NCI-H1417 treated with DMSO at 0.1 percent for 48 hours (cell line): ENCODE results near the gene SPO11.

Experiments
- DNase-seq: peaks from one replicate; lab custom pipeline; 2025; lab: John Stamatoyannopoulos, UW

The SPO11 gene

GRCh38 chr20:57310821-57311514, 18.6 kb upstream of the SPO11 start:
- no peak for DNase-seq

GRCh38 chr20:57312138-57312537, 17.5 kb upstream of the SPO11 start:
- no peak for DNase-seq

GRCh38 chr20:57313230-57313629, 16.4 kb upstream of the SPO11 start:
- DNase-seq = no peak

- no peak for DNase-seq
These were observed 15.7 kb upstream of the SPO11 start for GRCh38 chr20:57313951-57314350.

- DNase-seq = no peak
These were observed 14.3 kb upstream of the SPO11 start for GRCh38 chr20:57315083-57315975.

- no peak for DNase-seq
These were observed 13.6 kb upstream of the SPO11 start for GRCh38 chr20:57315976-57316480.

GRCh38 chr20:57316795-57317201, 12.8 kb upstream of the SPO11 start:
- no peak for DNase-seq

GRCh38 chr20:57317316-57317788, 12.3 kb upstream of the SPO11 start:
- DNase-seq = no peak

GRCh38 chr20:57317789-57318371, 11.7 kb upstream of the SPO11 start:
- DNase-seq = no peak

- DNase-seq = no peak
These were observed 10.0 kb upstream of the SPO11 start for GRCh38 chr20:57319584-57319983.

GRCh38 chr20:57320358-57320757, 9.2 kb upstream of the SPO11 start:
- DNase-seq = no peak

GRCh38 chr20:57321142-57321541, 8.5 kb upstream of the SPO11 start:
- no peak for DNase-seq

- DNase-seq = no peak
These were observed 7.1 kb upstream of the SPO11 start for GRCh38 chr20:57322476-57322875.

- DNase-seq = no peak
These were observed 6.6 kb upstream of the SPO11 start for GRCh38 chr20:57323034-57323433.

- DNase-seq = no peak
These were observed 3.8 kb upstream of the SPO11 start for GRCh38 chr20:57325632-57326356.

- DNase-seq = no peak
These were observed 2.7 kb upstream of the SPO11 start for GRCh38 chr20:57326667-57327455.

GRCh38 chr20:57327820-57328219, 1.8 kb upstream of the SPO11 start:
- DNase-seq = no peak

GRCh38 chr20:57330998-57331397, 1.4 kb downstream of the SPO11 start:
- no peak for DNase-seq

- no peak for DNase-seq
These were observed 2.8 kb downstream of the SPO11 start for GRCh38 chr20:57332105-57333089.

GRCh38 chr20:57335392-57335791, 5.8 kb downstream of the SPO11 start:
- no peak for DNase-seq
